Right atrium auricular region (tissue), 2 donors: ENCODE data around the gene ADGRV1. TPM values are rescaled to one million over a fixed set of nuclear protein-coding genes. Genes with fewer than 3 reads are reported as not detected.

Experiments
- DNase-seq: peaks from one replicate; pipeline ENCODE4 v3.0.0-alpha.2; 2019; ENCODE audit warnings: low spot score
- H3K27ac ChIP-seq, 2 donors: fragments of 200-600 bp; sonication (generic); 1 replicate in 1 of 2; 2 replicates in 1 of 2; pipeline ENCODE4 v1.5.1; 2016 to 2019
- H3K27me3 ChIP-seq, 2 donors: fragments of 200-600 bp; sonication (generic); one replicate each; pipeline versions ENCODE4 v1.5.1 to v1.6.0; 2017 to 2019
- H3K36me3 ChIP-seq: fragments of 200-600 bp; sonication (generic); one replicate; pipeline ENCODE4 v1.5.1; 2016
- H3K4me1 ChIP-seq, 2 donors: fragments of 200-600 bp; sonication (generic); one replicate each; pipeline versions ENCODE4 v1.5.1 to v1.6.0; 2017 to 2019
- H3K4me3 ChIP-seq, 2 donors: fragments of 200-600 bp; sonication (generic); 1 replicate in 1 of 2; 2 replicates in 1 of 2; pipeline ENCODE4 v1.5.1; 2017 to 2019; ENCODE audit warnings: mild to moderate bottlenecking in 1 of 2, moderate library complexity in 1 of 2
- H3K9me3 ChIP-seq, 2 donors: fragments of 200-600 bp; sonication (generic); one replicate each; pipeline ENCODE4 v1.5.1; 2019
- CTCF ChIP-seq, 2 donors: fragments of 200-600 bp; sonication (generic); IDR thresholded peaks; one replicate each; pipeline ENCODE4 v1.5.1; 2019; ENCODE audit warnings: antibody characterized with exemption in 2 of 2
- total RNA-seq, 2 donors: library from RNA; depleted of rRNA; stranded (reverse); fragments of >200 nt; gene quantifications; one replicate each; pipeline ENCODE4 v1.1.0, GENCODE V29; 2016

The ADGRV1 gene
- total RNA-seq, 2 donors from 2014 or later: 1.4 to 1.8 TPM

DNA sequence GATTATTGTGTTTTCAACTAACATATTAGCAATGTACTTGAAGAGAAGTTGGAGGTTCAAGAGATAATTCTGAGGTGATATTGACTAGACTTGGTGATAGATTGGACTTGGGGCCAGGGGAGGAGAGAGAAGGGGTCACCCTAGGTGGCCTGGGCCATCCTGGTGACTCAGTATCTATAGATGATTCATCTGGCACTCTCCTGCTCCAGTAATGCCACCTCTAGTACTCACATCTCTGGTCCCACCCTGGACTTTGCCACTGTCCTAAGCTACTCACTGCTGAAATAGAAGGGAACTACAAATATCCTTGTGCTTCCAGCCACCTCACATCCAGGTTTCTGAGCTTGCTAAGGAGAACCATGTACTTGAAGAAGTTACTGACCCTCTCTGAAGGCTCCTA lies 574.6 kb downstream of the ADGRV1 start:
- no peak for TF ChIP-seq CTCF (IDR thresholded peaks at IDR 0.05)
- Histone ChIP-seq H3K27me3 (no peaks in the 10 kb centered on the region), H3K4me3 (no peak overlapping the region), H3K27ac (no peak overlapping the region), H3K9me3 (no peaks in the 10 kb centered on the region), H3K36me3 (no peaks in the 10 kb centered on the region), H3K4me1 (peaks cover 0 to 2% of the 10 kb centered on the region in 2 donors)
- no peak for DNase-seq

DNA sequence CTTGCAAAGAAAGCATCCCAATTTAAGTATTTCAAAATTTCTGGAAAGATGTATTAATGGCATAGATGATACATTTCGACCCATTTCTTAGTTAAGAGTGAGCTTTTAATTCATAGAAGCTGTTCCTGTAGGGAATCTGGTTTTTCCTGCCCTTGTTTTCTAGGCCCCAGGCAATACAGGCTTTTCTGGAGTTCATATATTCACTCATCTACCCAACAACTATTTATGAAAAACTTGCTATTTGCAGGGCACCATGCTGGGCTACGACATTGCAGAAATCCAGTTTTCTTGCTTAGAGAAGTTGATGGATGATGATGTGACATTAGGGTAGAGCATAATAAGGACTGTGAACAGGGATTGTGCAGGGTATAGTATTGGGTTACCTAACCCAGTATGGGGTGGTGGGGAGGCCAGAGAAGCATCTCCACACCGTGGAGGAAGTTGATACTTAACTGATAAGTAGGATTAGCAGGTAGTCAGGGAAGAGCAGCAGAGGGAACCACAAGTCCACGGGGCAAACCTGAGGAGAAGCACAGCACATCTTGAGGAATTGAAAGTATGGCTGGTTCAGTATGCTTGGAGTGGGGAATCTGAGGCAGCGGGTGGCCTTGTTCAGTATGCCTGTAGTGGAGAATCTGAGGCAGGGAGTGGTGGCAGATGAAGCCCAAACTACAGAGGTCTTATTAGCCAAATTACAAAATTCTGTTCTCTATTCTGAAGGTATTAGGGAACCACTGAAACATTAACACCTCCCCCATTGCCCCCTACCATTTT lies 577.1 kb downstream of the ADGRV1 start:
- H3K27me3 ChIP-seq: no peaks in the 10 kb centered on the region
- no peak overlapping the region for H3K4me3 ChIP-seq
- H3K36me3 ChIP-seq: no peaks in the 10 kb centered on the region
- H3K27ac ChIP-seq: no peak overlapping the region
- DNase-seq: no peak
- H3K4me1 ChIP-seq: peaks cover 0 to 2% of the 10 kb centered on the region in 2 donors
- no peak for TF ChIP-seq CTCF (IDR thresholded peaks at IDR 0.05)
- no peaks in the 10 kb centered on the region for H3K9me3 ChIP-seq

GRCh38 chr5:91136271-91136670 lies 577.7 kb downstream of the ADGRV1 start:
- H3K9me3 ChIP-seq: no peaks in the 10 kb centered on the region
- H3K4me3 ChIP-seq: no peak overlapping the region
- H3K36me3 ChIP-seq: no peaks in the 10 kb centered on the region
- DNase-seq: no peak
- no peak overlapping the region for H3K27ac ChIP-seq
- TF ChIP-seq CTCF (IDR thresholded peaks at IDR 0.05): no peak
- peaks cover 0 to 8% of the 10 kb centered on the region in 2 donors for H3K4me1 ChIP-seq
- no peaks in the 10 kb centered on the region for H3K27me3 ChIP-seq

DNA sequence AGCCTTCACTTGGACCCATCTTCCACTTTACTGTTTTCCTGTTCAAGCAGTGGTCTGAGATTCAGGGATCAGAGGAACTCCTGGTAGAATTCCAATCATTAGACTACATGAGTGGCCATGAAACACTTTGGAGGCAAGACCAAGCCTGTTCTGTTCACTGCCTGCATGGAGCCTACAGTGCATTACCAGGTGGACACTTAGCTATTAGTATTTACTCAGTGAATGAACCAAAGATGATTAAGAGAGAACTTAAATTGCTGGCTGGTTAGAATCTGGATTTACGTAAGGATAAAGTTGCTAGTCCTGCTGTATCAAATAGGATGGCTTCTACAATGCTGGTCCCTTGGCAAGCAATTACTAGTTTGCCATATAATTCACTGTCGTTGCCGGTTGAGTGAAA lies 579.0 kb downstream of the ADGRV1 start:
- Histone ChIP-seq H3K36me3 (no peaks in the 10 kb centered on the region), H3K9me3 (no peaks in the 10 kb centered on the region), H3K27ac (no peak overlapping the region), H3K4me1 (peaks cover 0 to 8% of the 10 kb centered on the region in 2 donors), H3K4me3 (no peak overlapping the region), H3K27me3 (no peaks in the 10 kb centered on the region)
- no peak for DNase-seq
- no peak for TF ChIP-seq CTCF (IDR thresholded peaks at IDR 0.05)

DNA sequence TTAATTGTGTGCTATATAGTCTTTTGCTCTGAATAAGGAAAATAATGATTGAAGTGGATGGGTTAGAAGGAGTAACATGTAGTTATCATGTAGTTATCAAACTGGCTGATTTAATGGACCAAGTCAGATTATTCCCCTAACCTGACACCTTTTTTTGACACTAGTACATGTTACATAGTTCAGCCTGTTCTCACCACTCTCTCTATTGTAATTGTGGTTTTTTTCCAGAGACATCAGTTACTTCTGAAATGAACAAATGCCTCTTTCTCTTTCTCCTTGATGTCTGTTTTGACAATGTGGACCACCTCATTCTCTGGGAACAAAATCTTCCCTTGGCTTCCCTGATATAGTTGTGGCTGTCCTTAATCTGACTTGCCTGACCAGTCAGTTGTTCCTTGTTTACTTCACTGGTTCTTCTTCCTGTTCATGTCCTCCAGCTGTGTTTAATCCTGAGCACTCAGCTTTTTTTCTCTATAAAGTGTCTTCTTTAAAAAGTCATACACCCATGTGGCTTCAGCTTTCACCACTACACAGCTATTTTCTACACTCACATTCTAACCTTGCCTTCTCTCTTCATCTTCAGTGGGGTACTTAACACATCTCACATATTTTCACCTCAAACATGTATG lies 581.1 kb downstream of the ADGRV1 start:
- no peak overlapping the region for H3K4me3 ChIP-seq
- peaks cover 0 to 13% of the 10 kb centered on the region in 2 donors for H3K4me1 ChIP-seq
- no peak for TF ChIP-seq CTCF (IDR thresholded peaks at IDR 0.05)
- no peaks in the 10 kb centered on the region for H3K9me3 ChIP-seq
- no peak for DNase-seq
- no peak overlapping the region for H3K27ac ChIP-seq
- H3K36me3 ChIP-seq: no peaks in the 10 kb centered on the region
- H3K27me3 ChIP-seq: no peaks in the 10 kb centered on the region
